ENCODE results near the gene C11orf97. TPM values are rescaled to one million over a fixed set of nuclear protein-coding genes. Genes with fewer than 3 reads are reported as not detected.
"Not testable (repeated sequence)": the region's sequence is repeated elsewhere in the genome, so short reads cannot be mapped to it uniquely, and the experiment has no call there.

Gene C11orf97
- total and polyA plus RNA-seq, 2 of the 13 experiments (the other 11 are each of a cell fraction or from before 2014, with no cell fraction given) = 0.35 TPM; not detected in 1

GRCh38 chr11:94506513-94506912, 5.7 kb upstream of the C11orf97 start:
- DNase-seq (ENCODE audit: low spot score) (peak; percentile 43), ATAC-seq (peak; percentile 81)
- Histone ChIP-seq H3K4me2 (ENCODE audit: low read depth, low read length) (peak overlapping the region; percentile 23; the same call in 1 of the 2 replicates), H3K4me1 (ENCODE audit: insufficient read depth, low read length) (peaks cover 13% of the 10 kb centered on the region)
- 30% methylated on average over 5 of the region's 5 CpGs for WGBS (ENCODE audit: low lambda C conversion rate)
- POLR2A ChIA-PET = interaction anchor here (0.7 kb wide), 1 partner anchor 765 kb away, joined by 3 read pairs; the partner anchor contains the start of gene C11orf54
- H3K9ac ChIP-seq (ENCODE audit: insufficient read depth, low read depth, low read length); FAIRE-seq; H3K4me3 ChIP-seq (replicated peaks in 1 of 3; ENCODE audit: insufficient read depth in 1 of 3, low read depth in 2 of 3, low read length in 3 of 3); H2AFZ ChIP-seq (ENCODE audit: low read length); intact Hi-C loops (cut with micrococcal nuclease; ENCODE audit: unreplicated experiment); BruUV-seq (replicated peaks); H3K27ac ChIP-seq (ENCODE audit: extremely low read length, insufficient read depth, low read length); H3K36me3 ChIP-seq (replicated peaks in 1 of 2; ENCODE audit: control insufficient read depth in 1 of 2, insufficient read depth in 2 of 2, low read length in 2 of 2); H3K9me3 ChIP-seq (ENCODE audit: low read length); H4K20me1 ChIP-seq (ENCODE audit: insufficient read depth, low read length); H3K79me2 ChIP-seq (ENCODE audit: insufficient read depth, low read length); CTCF ChIA-PET (ENCODE audit: low intra/inter-chr PET ratio, low total read pairs); H3K27me3 ChIP-seq (ENCODE audit: control insufficient read depth in 1 of 2, insufficient read depth in 2 of 2, low read length in 2 of 2): not testable (repeated sequence)
- in situ Hi-C loops (cut with HindIII; ENCODE audit: extremely low pct_ligation_motif_present, low pct_unique_long_range_greater_than_20kb) = loop anchor here (10.0 kb wide), 2 partner anchors 332 to 592 kb away; no protein-coding TSS in a partner anchor
- 0 out of 2 replicates have a peak, but pooled peaks have one; percentile 17 for TF ChIP-seq ARID5B (CRISPR knock-in tag; IDR thresholded peaks at IDR 0.05)
- TF ChIP-seq PAXIP1 (CRISPR knock-in tag; conservative IDR thresholded peaks at IDR 0.05) = 0 out of 2 replicates have a peak, but pooled peaks have one; percentile 24
- peak; percentile 21; the same call in 1 of the 2 replicates for TF ChIP-seq ZNF362 (CRISPR knock-in tag; IDR thresholded peaks at IDR 0.05; ENCODE audit: borderline replicate concordance)
- TF ChIP-seq SALL1 (CRISPR knock-in tag; IDR thresholded peaks at IDR 0.05) = 0 out of 2 replicates have a peak, but pooled peaks have one; percentile 19
- TF ChIP-seq FOSL2 (CRISPR knock-in tag; IDR thresholded peaks at IDR 0.05) = peak; percentile 90
- peak; percentile 22; the same call in 1 of the 2 replicates for TF ChIP-seq RARA (CRISPR knock-in tag; IDR thresholded peaks at IDR 0.05)
- peak; percentile 56 for TF ChIP-seq HNF4A (CRISPR knock-in tag; IDR thresholded peaks at IDR 0.05)
- TF ChIP-seq FOSL1 (CRISPR knock-in tag; IDR thresholded peaks at IDR 0.05; ENCODE audit: borderline replicate concordance) = peak; percentile 54; the same call in 1 of the 2 replicates
- peak; percentile 40; the same call in 1 of the 2 replicates for TF ChIP-seq AHDC1 (CRISPR knock-in tag; IDR thresholded peaks at IDR 0.05; ENCODE audit: borderline replicate concordance)

Measured in HepG2 (cell line).